Hepatocyte (in vitro differentiated cells): Measurements from ENCODE around the gene MLC1. TPM values are rescaled to one million over a fixed set of nuclear protein-coding genes. Genes with fewer than 3 reads are reported as not detected.
A peak's percentile ranks its signal among the peaks of the same experiment; 100 is the strongest.

Experiments used
- DNase-seq: peaks from one replicate; pipeline ENCODE4 v3.0.0-alpha.2; 2016; ENCODE audit warnings: low spot score
- H2AFZ ChIP-seq: fragments of 200-600 bp; sonication (generic); 2 replicates; pipeline ENCODE4 v1.6.0; 2016; ENCODE audit warnings: antibody characterized with exemption, mild to moderate bottlenecking
- H3K27ac ChIP-seq: fragments of 200-600 bp; sonication (generic); 2 replicates; pipeline ENCODE4 v1.5.1; 2016; ENCODE audit warnings: mild to moderate bottlenecking
- H3K27me3 ChIP-seq: fragments of 200-600 bp; sonication (generic); 2 replicates; pipeline ENCODE4 v1.6.1; 2016
- H3K36me3 ChIP-seq: fragments of 200-600 bp; sonication (generic); replicated peaks from 2 replicates; pipeline ENCODE4 v1.5.1; 2016; ENCODE audit warnings: low read depth; ENCODE audit not compliant: insufficient read depth
- H3K4me1 ChIP-seq: fragments of 200-600 bp; sonication (generic); 2 replicates; pipeline ENCODE4 v1.5.1; 2016; ENCODE audit warnings: mild to moderate bottlenecking, moderate library complexity; ENCODE audit not compliant: insufficient read depth
- H3K4me2 ChIP-seq: fragments of 200-600 bp; sonication (generic); 2 replicates; pipeline ENCODE4 v1.6.0; 2016
- H3K4me3 ChIP-seq: fragments of 200-600 bp; sonication (generic); 2 replicates; pipeline ENCODE4 v1.5.1; 2016; ENCODE audit warnings: mild to moderate bottlenecking
- H3K79me2 ChIP-seq: fragments of 200-600 bp; sonication (generic); 2 replicates; pipeline ENCODE4 v1.6.0; 2017; ENCODE audit warnings: mild to moderate bottlenecking
- H3K9me2 ChIP-seq: fragments of 200-600 bp; sonication (generic); replicated peaks from 2 replicates; pipeline ENCODE4 v1.6.0; 2017; ENCODE audit warnings: mild to moderate bottlenecking; ENCODE audit not compliant: insufficient read depth
- H3K9me3 ChIP-seq: fragments of 200-600 bp; sonication (generic); 2 replicates; pipeline ENCODE4 v1.5.1; 2016; ENCODE audit warnings: low read depth, mild to moderate bottlenecking
- H4K20me1 ChIP-seq: fragments of 200-600 bp; sonication (generic); 2 replicates; pipeline ENCODE4 v1.6.0; 2016; ENCODE audit warnings: mild to moderate bottlenecking; ENCODE audit not compliant: insufficient read depth, poor library complexity, severe bottlenecking
- EZH2 ChIP-seq: fragments of 200-600 bp; sonication (generic); IDR thresholded peaks from 2 replicates; pipeline ENCODE4 v1.6.1; 2016; ENCODE audit warnings: antibody characterized with exemption, mild to moderate bottlenecking, borderline replicate concordance
- EZH2phosphoT487 ChIP-seq: fragments of 200-600 bp; sonication (generic); IDR thresholded peaks from one replicate; pipeline ENCODE4 v1.6.1; 2018; ENCODE audit warnings: antibody characterized with exemption, mild to moderate bottlenecking, low read depth, moderate library complexity; ENCODE audit not compliant: unreplicated experiment, severe bottlenecking
- WGBS: methylation state at CpG from one replicate; pipeline ENCODE4 v1.1.6; 2016; ENCODE audit warnings: low lambda C conversion rate; ENCODE audit errors: missing lambda C conversion rate; 5-methylcytosine and 5-hydroxymethylcytosine counted together
- polyA plus RNA-seq: library from polyadenylated mRNA; unstranded; fragments of >200 nt; fragmentation: Nextera tagmentation; extraction: Ambion mirVana; gene quantifications from 2 replicates; pipeline ENCODE4 v1.2.1, GENCODE V29; 2016
- total RNA-seq: library from RNA; depleted of rRNA; stranded (reverse); fragments of >200 nt; gene quantifications from 2 replicates; pipeline ENCODE4 v1.2.3, GENCODE V29; 2014
- TF ChIP-seq, protein P1 (sequence below): fragments of 200-600 bp; sonication (generic); IDR thresholded peaks from 2 replicates; pipeline ENCODE4 v1.5.1; 2016; ENCODE audit warnings: antibody characterized with exemption, mild to moderate bottlenecking; ENCODE audit not compliant: poor library complexity

MLC1 gene
- total and polyA plus RNA-seq, 2 experiments from 2014 or later: 3.3 to 8.2 TPM

DNA sequence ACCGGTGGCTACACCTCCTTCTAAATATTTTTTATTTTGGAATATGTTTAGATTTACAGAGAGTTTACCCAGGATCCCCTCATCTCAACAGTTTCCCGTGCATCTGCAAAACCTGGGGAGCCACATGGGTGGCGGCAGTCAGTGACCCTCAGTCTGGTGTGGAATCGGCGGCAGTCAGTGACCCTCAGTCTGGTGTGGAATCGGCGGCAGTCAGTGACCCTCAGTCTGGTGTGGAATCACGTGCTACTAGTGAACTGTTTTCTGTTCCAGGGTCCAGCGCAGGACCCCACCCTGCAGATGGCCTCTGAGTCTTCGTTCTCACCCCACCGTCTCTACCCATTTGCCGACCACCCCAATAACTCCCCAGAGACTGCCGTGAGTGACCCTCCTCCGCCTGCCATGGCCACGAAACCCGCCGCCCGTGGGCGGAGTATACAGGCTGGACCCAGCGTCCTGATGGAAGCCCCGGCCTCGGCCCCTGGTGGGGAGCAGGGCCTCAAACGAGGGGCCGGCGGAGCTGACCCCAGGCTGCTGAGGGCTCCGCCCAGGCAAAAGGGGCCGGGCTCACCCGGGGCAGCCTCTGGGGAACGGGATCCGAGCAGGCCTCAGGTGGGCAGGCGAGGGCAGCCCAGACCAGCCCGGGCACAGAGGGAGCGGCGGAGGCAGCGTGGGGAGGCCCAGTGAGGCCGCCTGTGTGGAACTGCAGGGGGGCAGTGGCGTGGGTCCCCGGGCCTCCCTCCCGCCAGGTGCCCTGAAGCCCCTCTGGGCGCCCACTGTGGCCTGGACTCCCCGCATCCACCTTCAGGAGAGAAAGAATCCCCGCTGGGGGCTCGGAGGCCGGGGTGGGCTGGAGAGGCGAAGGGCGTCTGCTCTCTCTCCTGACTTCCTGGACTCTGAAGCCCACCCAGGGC is 75.2 kb downstream of the MLC1 start:
- TF ChIP-seq EZH2phosphoT487 (no peak), EZH2 (no peak)
- TF ChIP-seq, protein P1, sequence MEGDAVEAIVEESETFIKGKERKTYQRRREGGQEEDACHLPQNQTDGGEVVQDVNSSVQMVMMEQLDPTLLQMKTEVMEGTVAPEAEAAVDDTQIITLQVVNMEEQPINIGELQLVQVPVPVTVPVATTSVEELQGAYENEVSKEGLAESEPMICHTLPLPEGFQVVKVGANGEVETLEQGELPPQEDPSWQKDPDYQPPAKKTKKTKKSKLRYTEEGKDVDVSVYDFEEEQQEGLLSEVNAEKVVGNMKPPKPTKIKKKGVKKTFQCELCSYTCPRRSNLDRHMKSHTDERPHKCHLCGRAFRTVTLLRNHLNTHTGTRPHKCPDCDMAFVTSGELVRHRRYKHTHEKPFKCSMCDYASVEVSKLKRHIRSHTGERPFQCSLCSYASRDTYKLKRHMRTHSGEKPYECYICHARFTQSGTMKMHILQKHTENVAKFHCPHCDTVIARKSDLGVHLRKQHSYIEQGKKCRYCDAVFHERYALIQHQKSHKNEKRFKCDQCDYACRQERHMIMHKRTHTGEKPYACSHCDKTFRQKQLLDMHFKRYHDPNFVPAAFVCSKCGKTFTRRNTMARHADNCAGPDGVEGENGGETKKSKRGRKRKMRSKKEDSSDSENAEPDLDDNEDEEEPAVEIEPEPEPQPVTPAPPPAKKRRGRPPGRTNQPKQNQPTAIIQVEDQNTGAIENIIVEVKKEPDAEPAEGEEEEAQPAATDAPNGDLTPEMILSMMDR: no peak
- Histone ChIP-seq H3K4me2 (peak overlapping the region; percentile 46), H3K79me2 (no peaks in the 10 kb centered on the region), H3K9me2 (no peaks in the 10 kb centered on the region), H3K36me3 (no peaks in the 10 kb centered on the region), H3K4me1 (peaks cover 8% of the 10 kb centered on the region), H2AFZ (no peak overlapping the region), H4K20me1 (no peaks in the 10 kb centered on the region), H3K27ac (no peak overlapping the region), H3K9me3 (no peaks in the 10 kb centered on the region), H3K4me3 (no peak overlapping the region), H3K27me3 (peaks cover 47% of the 10 kb centered on the region)
- DNase-seq: peak; percentile 11
- WGBS: 84% methylated on average over 41 of the region's 46 CpGs

Other genes with a start within 250 kb of the MLC1 start
- gene ZBED4, start 231.6 kb downstream of the MLC1 start, total RNA-seq: 14.3 and 16.3 TPM in 2 replicates
- gene ZBED4, start 231.6 kb downstream of the MLC1 start, polyA plus RNA-seq: 9.7 and 14.9 TPM in 2 replicates
- gene ALG12, start 167.0 kb downstream of the MLC1 start, total RNA-seq: 22.4 and 30.8 TPM in 2 replicates
- gene ALG12, start 167.0 kb downstream of the MLC1 start, polyA plus RNA-seq: 62.6 and 69.6 TPM in 2 replicates
- 61.9 and 79.7 TPM in 2 replicates for gene CRELD2, start 166.8 kb downstream of the MLC1 start, total RNA-seq
- 129 and 151 TPM in 2 replicates for gene CRELD2, start 166.8 kb downstream of the MLC1 start, polyA plus RNA-seq
- gene PIM3, start 124.7 kb downstream of the MLC1 start, total RNA-seq: 71.8 and 81.1 TPM in 2 replicates
- 131 and 138 TPM in 2 replicates for gene PIM3, start 124.7 kb downstream of the MLC1 start, polyA plus RNA-seq
- not detected in 2 replicates for gene IL17REL, start 72.7 kb downstream of the MLC1 start, total RNA-seq
- not detected in 2 replicates for gene IL17REL, start 72.7 kb downstream of the MLC1 start, polyA plus RNA-seq
- not detected in 2 replicates for gene TTLL8, start 27.1 kb downstream of the MLC1 start, total RNA-seq
- not detected in 2 replicates for gene TTLL8, start 27.1 kb downstream of the MLC1 start, polyA plus RNA-seq
- 0.92 and 3.6 TPM in 2 replicates for gene MOV10L1, start 4.6 kb upstream of the MLC1 start, total RNA-seq
- 0.36 and 2.0 TPM in 2 replicates for gene MOV10L1, start 4.6 kb upstream of the MLC1 start, polyA plus RNA-seq
- gene PANX2, start 85.3 kb upstream of the MLC1 start, total RNA-seq: 0.60 and 2.1 TPM in 2 replicates
- 0.44 and 1.2 TPM in 2 replicates for gene PANX2, start 85.3 kb upstream of the MLC1 start, polyA plus RNA-seq
- gene TRABD, start 100.5 kb upstream of the MLC1 start, total RNA-seq: 25.4 and 25.9 TPM in 2 replicates
- 62.3 and 70.5 TPM in 2 replicates for gene TRABD, start 100.5 kb upstream of the MLC1 start, polyA plus RNA-seq
- 27.3 and 31.6 TPM in 2 replicates for gene SELENOO, start 115.6 kb upstream of the MLC1 start, total RNA-seq
- 35.2 and 37.7 TPM in 2 replicates for gene SELENOO, start 115.6 kb upstream of the MLC1 start, polyA plus RNA-seq
- gene TUBGCP6, start 159.6 kb upstream of the MLC1 start, total RNA-seq: 14.0 and 26.2 TPM in 2 replicates
- gene TUBGCP6, start 159.6 kb upstream of the MLC1 start, polyA plus RNA-seq: 31.5 and 44.1 TPM in 2 replicates
- gene HDAC10, start 165.8 kb upstream of the MLC1 start, total RNA-seq: 21.5 and 23.8 TPM in 2 replicates
- 30.2 and 40.5 TPM in 2 replicates for gene HDAC10, start 165.8 kb upstream of the MLC1 start, polyA plus RNA-seq
- gene MAPK12, start 176.3 kb upstream of the MLC1 start, total RNA-seq: 12.5 and 13.8 TPM in 2 replicates
- gene MAPK12, start 176.3 kb upstream of the MLC1 start, polyA plus RNA-seq: 33.8 and 51.4 TPM in 2 replicates
- gene MAPK11, start 185.0 kb upstream of the MLC1 start, total RNA-seq: 1.4 and 2.3 TPM in 2 replicates
- gene MAPK11, start 185.0 kb upstream of the MLC1 start, polyA plus RNA-seq: 0.62 and 1.1 TPM in 2 replicates
- 91.4 and 113 TPM in 2 replicates for gene PLXNB2, start 222.2 kb upstream of the MLC1 start, total RNA-seq
- gene PLXNB2, start 222.2 kb upstream of the MLC1 start, polyA plus RNA-seq: 147 and 158 TPM in 2 replicates
- 3.1 and 3.3 TPM in 2 replicates for gene DENND6B, start 241.6 kb upstream of the MLC1 start, total RNA-seq
- 8.7 and 9.0 TPM in 2 replicates for gene DENND6B, start 241.6 kb upstream of the MLC1 start, polyA plus RNA-seq